ENCODE measurements around the gene EGLN2.

The EGLN2 gene

DNA sequence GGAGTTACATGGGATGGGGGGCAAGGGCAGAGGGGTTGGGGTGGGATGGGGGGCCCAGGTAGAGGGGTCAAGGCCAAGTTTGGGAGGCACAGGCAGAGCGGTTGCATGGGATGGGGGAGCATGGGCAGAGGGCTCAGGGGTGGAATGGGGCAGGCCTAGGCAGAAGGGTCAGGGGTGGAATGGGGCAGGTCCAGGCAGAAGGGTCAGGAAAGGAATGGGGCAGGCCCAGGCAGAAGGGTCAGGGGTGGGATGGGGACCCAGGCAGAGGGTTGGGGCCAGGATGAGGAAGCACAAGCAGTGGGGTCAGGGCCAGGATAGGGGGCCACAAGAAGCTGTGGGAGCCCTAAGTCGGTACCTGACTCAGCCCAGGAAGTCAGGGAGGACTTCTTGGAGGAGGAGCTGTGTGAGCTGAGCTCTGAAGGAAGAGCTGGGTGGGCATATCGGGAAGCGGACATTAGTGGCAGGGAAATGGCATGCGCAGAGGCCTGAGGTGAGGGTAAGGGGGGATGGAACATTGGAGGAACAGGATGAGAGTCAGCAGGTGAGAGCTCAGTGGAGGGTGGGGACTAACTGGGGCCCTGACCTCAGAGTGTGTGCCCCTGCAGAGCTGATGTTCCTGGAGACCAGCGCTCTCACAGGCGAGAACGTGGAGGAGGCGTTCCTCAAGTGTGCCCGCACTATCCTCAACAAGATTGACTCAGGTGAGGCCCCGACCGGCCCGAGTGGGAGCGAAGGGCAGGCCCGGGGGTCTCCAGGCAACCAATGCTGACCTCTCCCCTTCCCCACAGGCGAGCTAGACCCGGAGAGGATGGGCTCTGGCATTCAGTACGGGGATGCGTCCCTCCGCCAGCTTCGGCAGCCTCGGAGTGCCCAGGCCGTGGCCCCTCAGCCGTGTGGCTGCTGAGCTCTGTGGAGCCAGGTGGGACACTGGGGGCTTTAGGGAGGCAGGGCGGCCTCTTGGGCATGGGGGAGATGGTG, 12.6 kb upstream of the EGLN2 start:
- Histone ChIP-seq H3K36me3 (ENCODE audit: insufficient read depth, low read length) (peaks cover 4% of the 10 kb centered on the region; the same call in 1 of the 2 replicates), H3K9me3 (ENCODE audit: insufficient read depth, low read length, severe bottlenecking) (no peaks in the 10 kb centered on the region), H3K9ac (ENCODE audit: low read depth, low read length) (no peak overlapping the region), H3K27me3 (ENCODE audit: insufficient read depth, low read length, poor library complexity) (no peaks in the 10 kb centered on the region), H3K27ac (ENCODE audit: low read length) (no peak overlapping the region), H3K4me2 (ENCODE audit: insufficient read depth, low read length) (no peak overlapping the region), H3K4me3 (ENCODE audit: low read depth in 1 of 2, low read length in 2 of 2) (no peak overlapping the region), H3K79me2 (ENCODE audit: insufficient read depth, low read length) (no peaks in the 10 kb centered on the region), H2AFZ (ENCODE audit: low read depth, low read length) (no peak overlapping the region), H3K4me1 (ENCODE audit: insufficient read depth, low read length) (no peaks in the 10 kb centered on the region), H4K20me1 (ENCODE audit: insufficient read depth, low read length) (no peaks in the 10 kb centered on the region)
- TF ChIP-seq, protein P1, sequence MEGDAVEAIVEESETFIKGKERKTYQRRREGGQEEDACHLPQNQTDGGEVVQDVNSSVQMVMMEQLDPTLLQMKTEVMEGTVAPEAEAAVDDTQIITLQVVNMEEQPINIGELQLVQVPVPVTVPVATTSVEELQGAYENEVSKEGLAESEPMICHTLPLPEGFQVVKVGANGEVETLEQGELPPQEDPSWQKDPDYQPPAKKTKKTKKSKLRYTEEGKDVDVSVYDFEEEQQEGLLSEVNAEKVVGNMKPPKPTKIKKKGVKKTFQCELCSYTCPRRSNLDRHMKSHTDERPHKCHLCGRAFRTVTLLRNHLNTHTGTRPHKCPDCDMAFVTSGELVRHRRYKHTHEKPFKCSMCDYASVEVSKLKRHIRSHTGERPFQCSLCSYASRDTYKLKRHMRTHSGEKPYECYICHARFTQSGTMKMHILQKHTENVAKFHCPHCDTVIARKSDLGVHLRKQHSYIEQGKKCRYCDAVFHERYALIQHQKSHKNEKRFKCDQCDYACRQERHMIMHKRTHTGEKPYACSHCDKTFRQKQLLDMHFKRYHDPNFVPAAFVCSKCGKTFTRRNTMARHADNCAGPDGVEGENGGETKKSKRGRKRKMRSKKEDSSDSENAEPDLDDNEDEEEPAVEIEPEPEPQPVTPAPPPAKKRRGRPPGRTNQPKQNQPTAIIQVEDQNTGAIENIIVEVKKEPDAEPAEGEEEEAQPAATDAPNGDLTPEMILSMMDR (IDR thresholded peaks at IDR 0.05; ENCODE audit: borderline replicate concordance, extremely low read depth, low read length, poor library complexity, severe bottlenecking) = no peak
- ATAC-seq (ENCODE audit: insufficient read depth, low read depth) = no peak
- DNase-seq = no peak

DNA sequence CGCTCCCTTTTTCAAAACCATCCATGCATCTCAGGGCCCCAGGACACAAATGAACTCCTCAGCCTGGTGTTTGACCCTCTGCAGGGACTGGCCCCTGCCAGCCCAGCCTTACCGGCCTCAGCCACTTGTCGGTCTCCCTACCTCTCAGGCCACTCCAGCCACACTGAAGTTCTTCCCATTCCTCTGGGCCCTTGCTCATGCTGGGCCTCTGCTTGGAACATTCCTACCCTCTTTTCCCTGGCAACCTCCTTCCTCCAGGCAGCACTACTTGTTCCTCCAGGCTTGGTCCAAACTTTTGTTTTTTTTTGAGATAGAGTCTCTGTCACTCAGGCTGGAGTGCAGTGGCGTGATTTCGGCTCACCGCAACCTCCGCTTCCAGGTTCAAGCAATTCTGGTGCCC, 7.6 kb upstream of the EGLN2 start:
- no peak overlapping the region for H3K27ac ChIP-seq (ENCODE audit: low read length)
- H4K20me1 ChIP-seq (ENCODE audit: insufficient read depth, low read length) = no peaks in the 10 kb centered on the region
- ATAC-seq (ENCODE audit: insufficient read depth, low read depth) = no peak
- no peak for DNase-seq
- no peak overlapping the region for H3K4me2 ChIP-seq (ENCODE audit: insufficient read depth, low read length)
- H3K9ac ChIP-seq (ENCODE audit: low read depth, low read length) = no peak overlapping the region
- H3K9me3 ChIP-seq (ENCODE audit: insufficient read depth, low read length, severe bottlenecking) = no peaks in the 10 kb centered on the region
- no peaks in the 10 kb centered on the region for H3K36me3 ChIP-seq (ENCODE audit: insufficient read depth, low read length)
- no peak for TF ChIP-seq EZH2 (IDR thresholded peaks at IDR 0.05; ENCODE audit: borderline replicate concordance, low read depth, low read length, severe bottlenecking)
- TF ChIP-seq, protein P1 (IDR thresholded peaks at IDR 0.05; ENCODE audit: borderline replicate concordance, extremely low read depth, low read length, poor library complexity, severe bottlenecking) = no peak
- H3K4me3 ChIP-seq (ENCODE audit: low read depth in 1 of 2, low read length in 2 of 2) = no peak overlapping the region
- H2AFZ ChIP-seq (ENCODE audit: low read depth, low read length) = no peak overlapping the region
- no peaks in the 10 kb centered on the region for H3K27me3 ChIP-seq (ENCODE audit: insufficient read depth, low read length, poor library complexity)
- no peaks in the 10 kb centered on the region for H3K79me2 ChIP-seq (ENCODE audit: insufficient read depth, low read length)
- H3K4me1 ChIP-seq (ENCODE audit: insufficient read depth, low read length) = no peaks in the 10 kb centered on the region

DNA sequence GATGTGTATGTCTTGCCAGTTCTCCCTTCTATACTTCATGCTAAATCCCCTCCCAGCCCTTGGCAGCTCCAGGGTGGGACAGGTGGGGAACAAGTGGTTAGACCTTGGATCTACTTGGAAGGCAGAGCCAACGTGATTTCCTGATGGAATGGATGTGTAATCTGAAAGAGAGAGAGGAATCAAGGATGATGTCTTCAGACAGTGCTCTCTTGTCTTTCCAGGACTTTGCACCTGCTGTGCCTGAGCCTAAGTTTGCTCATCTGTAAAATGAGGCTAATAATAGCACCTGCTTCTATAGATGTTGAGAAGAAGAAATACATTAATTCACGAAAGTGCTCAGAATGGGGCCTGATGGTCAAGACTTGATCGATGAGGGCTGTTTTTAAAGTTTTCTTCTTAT, 7.0 kb upstream of the EGLN2 start:
- ATAC-seq (ENCODE audit: insufficient read depth, low read depth) = no peak
- H3K79me2 ChIP-seq (ENCODE audit: insufficient read depth, low read length) = no peaks in the 10 kb centered on the region
- H3K27ac ChIP-seq (ENCODE audit: low read length) = no peak overlapping the region
- no peaks in the 10 kb centered on the region for H3K4me1 ChIP-seq (ENCODE audit: insufficient read depth, low read length)
- H2AFZ ChIP-seq (ENCODE audit: low read depth, low read length) = no peak overlapping the region
- no peak overlapping the region for H3K4me3 ChIP-seq (ENCODE audit: low read depth in 1 of 2, low read length in 2 of 2)
- H4K20me1 ChIP-seq (ENCODE audit: insufficient read depth, low read length) = no peaks in the 10 kb centered on the region
- no peak overlapping the region for H3K9ac ChIP-seq (ENCODE audit: low read depth, low read length)
- H3K4me2 ChIP-seq (ENCODE audit: insufficient read depth, low read length) = no peak overlapping the region
- no peaks in the 10 kb centered on the region for H3K9me3 ChIP-seq (ENCODE audit: insufficient read depth, low read length, severe bottlenecking)
- H3K36me3 ChIP-seq (ENCODE audit: insufficient read depth, low read length) = no peaks in the 10 kb centered on the region
- TF ChIP-seq, protein P1 (IDR thresholded peaks at IDR 0.05; ENCODE audit: borderline replicate concordance, extremely low read depth, low read length, poor library complexity, severe bottlenecking) = no peak
- TF ChIP-seq EZH2 (IDR thresholded peaks at IDR 0.05; ENCODE audit: borderline replicate concordance, low read depth, low read length, severe bottlenecking) = no peak
- no peaks in the 10 kb centered on the region for H3K27me3 ChIP-seq (ENCODE audit: insufficient read depth, low read length, poor library complexity)
- no peak for DNase-seq
